Measurements from ENCODE around the gene KLK1.

Gene KLK1

GRCh38 chr19:50835785-50836542, 12.4 kb upstream of the KLK1 start:
- FAIRE-seq: no peak

- no peak for FAIRE-seq
These were observed 11.7 kb upstream of the KLK1 start for GRCh38 chr19:50835103-50835784.

DNA sequence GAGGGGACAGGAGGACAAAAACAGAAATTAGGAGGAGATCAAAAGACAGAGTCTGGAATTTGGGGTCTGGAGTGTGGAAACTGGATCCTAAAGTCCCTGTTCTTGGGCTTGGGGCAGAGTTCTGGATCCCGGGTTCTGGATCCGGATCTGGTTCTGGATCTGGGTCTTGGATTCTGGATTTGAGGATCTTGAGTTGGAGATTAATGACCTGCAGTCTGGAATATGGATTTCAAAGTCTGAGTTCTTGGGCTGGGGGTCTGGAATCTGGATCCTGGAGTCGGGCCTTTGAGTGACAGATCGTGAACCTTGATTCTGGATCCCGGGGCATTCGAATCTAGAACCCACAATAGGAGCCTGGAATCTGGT, 10.2 kb upstream of the KLK1 start:
- FAIRE-seq: no peak

DNA sequence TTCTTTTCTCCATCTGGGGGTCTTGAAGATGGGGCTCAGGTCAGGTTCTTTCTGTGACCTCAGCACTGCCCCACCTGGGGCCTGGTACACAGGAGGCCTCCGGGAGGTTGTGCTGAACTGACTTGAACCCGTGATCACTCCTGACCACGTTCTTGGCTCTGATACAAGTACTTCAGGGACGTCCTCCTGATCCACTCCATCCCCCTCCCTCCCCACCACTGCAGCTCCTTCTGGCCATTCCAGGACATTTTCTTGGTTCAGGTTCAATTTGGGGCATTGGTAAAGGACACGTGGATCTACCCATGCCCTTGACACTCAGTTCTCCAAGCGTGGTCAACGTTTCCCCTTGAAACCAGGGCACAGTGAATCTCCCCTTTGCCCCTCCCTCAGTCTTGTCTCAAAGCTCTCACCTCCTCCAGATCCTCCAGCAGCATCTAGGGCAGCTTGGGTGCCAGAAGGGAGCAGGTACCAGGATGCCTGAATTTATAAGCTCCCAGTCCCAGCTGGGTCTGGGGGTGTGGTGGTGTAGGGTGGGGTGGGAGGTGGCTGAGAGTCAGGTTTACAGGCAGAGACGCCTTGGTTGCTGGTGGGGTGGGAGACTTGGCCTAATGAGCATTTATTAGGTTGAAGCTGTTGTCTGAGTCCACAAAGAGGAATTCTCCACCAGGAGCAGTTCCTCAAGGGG, 9.7 kb upstream of the KLK1 start, which contains the start of gene KLK15:
Gene KLK15, minus strand, starts transcription at position 458 of the 685 bp plus-strand sequence. CDS start 2,082 bp downstream, outside the sequence.
- FAIRE-seq: no peak

DNA sequence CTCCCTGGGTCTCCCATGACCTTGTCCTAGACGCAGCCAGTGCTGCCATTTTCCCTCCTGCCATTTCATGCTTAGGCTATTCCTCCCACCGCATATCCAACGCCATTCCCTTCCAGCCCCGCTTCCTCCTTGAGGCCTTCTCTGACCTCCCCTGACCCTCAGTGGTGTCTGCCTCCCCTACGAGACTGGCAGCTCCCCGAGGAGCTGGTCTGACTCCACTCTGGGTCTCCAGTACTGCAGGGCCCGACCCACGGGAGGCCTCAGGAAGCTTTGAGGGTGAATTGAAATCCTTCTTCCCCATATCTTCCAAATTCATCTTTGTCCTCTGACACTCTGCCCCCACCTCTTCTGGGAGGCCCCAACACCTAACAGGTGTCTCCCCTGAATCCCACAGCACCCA, 9.1 kb upstream of the KLK1 start:
- no peak for FAIRE-seq

GRCh38 chr19:50831026-50831396, 7.4 kb upstream of the KLK1 start:
- no peak for FAIRE-seq

GRCh38 chr19:50830266-50831025, 6.9 kb upstream of the KLK1 start:
- FAIRE-seq: no peak

GRCh38 chr19:50829801-50830200, 6.2 kb upstream of the KLK1 start:
- FAIRE-seq: no peak

DNA sequence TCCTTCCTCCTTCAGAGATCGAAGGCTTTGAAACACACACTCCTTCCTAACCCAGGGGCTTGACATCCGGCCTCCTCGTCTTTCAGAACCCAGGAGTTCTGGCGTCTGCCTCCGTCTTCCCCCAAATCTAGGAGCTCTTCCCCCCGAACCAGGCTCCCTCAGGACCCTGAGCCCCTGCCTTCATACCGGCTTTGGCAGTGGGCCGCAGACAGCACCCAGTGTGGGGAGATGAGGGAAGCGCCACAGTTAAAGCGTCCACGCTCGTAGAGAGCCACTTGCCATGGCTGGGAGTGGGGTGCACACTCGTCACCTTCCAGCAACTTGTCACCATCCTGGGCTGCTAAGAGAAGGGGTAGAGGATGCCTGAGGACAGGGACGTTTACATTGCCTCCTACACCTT, 3.9 kb upstream of the KLK1 start:
- no peak for FAIRE-seq

GRCh38 chr19:50826492-50827240, 3.1 kb upstream of the KLK1 start:
- FAIRE-seq: no peak

DNA sequence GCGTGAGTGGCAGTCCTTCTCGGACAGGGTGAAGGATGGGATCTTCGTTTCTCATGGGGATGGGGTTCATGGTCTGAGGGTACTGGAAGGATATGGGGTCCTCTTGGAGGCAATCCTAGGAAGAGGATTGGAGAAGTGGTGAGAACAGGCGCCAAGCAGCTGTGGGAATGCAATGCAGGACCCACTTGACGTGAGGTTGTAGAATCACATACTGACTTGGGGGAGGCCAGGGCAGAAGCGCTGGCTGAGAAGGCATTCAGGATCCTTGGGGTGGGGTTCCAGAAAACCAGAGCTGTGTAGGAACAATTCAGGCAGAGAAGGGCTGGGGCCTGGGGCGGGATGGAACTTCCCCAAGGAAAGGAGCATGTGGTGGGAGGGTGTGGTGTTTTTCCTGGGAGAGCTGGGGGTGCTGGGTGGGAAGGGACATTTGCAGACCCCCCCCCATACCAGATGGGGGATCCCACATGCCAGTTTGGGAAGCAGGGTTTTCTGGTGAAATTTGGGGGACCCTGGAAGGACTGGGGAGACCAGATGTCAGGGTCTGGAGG, 852 bp downstream of the KLK1 start:
- no peak for FAIRE-seq

GRCh38 chr19:50821622-50822021, 2.0 kb downstream of the KLK1 start:
- no peak for FAIRE-seq

- FAIRE-seq: no peak
These were observed 2.4 kb downstream of the KLK1 start for GRCh38 chr19:50821248-50821612.

DNA sequence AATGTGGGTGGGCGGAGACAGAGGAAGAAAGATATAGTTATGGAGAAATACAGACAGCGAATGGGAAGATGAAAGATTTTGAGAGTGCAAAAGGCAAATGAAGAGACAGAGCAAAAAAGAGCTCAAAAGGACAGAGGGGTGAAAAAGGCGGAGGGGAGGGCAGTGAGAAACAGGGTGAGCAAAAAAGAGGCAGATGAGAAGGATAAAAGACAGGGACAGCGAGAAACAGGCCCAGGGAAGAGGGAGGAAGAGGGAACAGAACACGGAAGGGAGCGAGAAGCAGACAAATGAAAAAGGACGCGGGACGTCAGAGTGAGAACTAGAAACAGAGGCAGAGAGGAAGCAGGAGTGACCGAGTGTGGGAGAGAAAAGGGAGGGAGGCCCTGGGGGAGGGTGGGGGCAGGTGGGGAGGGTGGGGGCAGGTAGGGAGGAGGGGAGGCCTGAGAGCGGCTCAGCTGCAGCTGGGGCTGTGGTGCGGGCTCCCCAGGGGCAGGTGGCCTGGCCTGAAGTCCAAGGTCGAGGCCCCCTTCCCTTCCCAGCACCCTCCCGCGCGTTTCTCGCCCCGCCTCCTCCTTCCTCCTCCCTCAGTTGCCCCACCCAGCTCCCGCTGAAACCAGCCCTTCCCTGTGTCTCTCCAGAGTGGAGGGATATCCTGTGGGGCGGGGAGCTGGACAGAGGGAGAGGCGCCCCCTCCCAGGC, 2.9 kb downstream of the KLK1 start:
- FAIRE-seq: no peak

GRCh38 chr19:50820086-50820485, 3.5 kb downstream of the KLK1 start:
- FAIRE-seq: no peak

DNA sequence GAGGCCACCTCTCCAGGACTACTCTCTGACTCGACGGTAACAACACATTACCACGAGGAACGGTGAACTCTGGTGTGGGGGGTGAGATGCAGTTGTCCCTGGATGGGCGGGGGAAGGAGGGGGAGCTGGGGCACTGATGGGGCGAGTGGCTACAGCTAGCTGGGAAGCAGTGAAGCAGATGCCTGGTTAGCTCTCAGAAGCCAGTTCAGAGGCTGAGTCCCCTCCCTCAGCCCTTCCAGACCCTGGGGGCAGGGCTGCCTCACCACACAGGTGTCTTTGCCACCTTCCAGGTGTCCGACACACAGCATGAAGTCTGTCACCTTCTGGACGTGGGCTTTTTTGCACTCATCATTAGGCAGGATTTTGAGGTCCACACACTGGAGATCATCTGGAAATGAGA, 4.0 kb downstream of the KLK1 start:
- no peak for FAIRE-seq

DNA sequence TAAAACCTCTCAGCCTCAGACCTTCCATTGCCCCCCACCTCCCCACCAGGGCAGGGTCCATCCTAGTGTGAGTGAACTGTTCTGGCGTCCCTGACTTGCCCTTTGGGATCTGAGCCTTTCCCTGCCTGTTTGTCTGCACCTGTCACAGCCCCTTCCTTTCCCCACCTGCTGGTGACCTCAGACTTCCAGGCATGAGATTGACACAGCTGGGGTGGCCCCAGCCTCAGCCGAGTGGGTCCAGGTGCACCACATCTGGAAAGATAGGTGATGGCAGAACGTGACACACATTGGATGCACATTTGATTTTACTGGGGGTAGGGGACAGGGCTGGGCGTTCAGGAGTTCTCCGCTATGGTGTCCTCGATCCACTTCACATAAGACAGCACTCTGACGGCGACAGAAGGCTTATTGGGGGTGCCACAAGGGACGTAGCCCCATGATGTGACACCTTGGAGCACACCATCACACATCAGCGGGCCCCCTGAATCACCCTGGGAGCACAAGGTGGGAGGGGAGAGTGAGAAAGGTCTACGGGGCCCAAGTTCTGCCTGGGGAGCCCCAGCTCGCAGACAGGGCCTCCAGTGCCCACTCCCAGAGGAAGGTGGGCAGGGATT, 4.6 kb downstream of the KLK1 start:
- no peak for FAIRE-seq

GRCh38 chr19:50817941-50818858, 5.4 kb downstream of the KLK1 start:
- FAIRE-seq: no peak

DNA sequence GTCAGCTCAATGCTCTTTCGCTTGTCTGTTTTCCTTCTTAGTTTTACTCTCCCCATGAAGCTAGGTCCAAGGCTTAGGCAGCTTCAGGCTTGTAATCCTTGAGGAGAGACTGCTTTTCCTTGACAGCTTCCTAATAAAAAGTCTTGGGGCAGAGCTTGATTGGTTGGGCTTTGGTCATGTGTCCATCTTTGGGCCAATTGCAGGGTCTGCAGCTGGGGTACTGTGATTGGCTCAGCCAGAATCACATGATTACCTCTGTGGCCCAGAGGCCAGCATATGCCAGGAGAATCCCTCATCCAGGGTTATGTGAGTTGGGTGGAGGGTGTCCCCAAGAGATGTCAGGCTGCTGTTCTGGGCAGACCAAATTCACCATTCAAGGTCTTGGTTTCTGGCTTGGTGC, 8.1 kb downstream of the KLK1 start:
- no peak for FAIRE-seq

DNA sequence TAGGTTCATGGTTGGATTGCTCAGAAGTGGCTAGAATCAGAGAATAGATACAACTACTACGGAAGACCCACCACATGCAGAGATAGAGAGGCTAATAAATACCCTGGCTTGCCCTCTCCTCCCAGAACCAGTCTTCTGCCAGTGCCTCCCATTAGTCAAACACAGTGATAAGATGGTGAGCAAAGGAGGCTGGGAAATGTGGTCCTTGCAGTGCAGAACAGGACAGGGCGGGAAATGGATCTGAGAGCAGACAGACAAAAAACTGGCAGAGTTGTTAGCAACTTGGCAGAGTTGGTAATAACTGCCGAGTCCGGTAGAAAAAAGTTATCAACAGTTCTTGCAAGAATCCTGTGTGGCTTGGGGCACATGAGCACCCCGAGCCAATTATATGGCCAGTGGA, 8.7 kb downstream of the KLK1 start:
- FAIRE-seq: no peak
